Ishikawa (cell line): Measurements from ENCODE around the gene TRIOBP.

Source experiments
- CEBPB ChIP-seq: IDR thresholded peaks from 2 replicates; pipeline ENCODE4 v1.6.1; 2012
- CREB1 ChIP-seq: IDR thresholded peaks from 2 replicates; pipeline ENCODE4 v1.6.1; 2012; ENCODE audit warnings: low read depth
- EGR1 ChIP-seq: IDR thresholded peaks from 2 replicates; pipeline ENCODE4 v1.6.1; 2012
- EP300 ChIP-seq: IDR thresholded peaks from 2 replicates; pipeline ENCODE4 v1.6.1; 2012; ENCODE audit warnings: borderline replicate concordance
- FOXM1 ChIP-seq: IDR thresholded peaks from 2 replicates; pipeline ENCODE4 v1.6.1; 2012; ENCODE audit warnings: low read depth, borderline replicate concordance
- MAX ChIP-seq: IDR thresholded peaks from 2 replicates; pipeline ENCODE4 v1.6.1; 2012
- NFIC ChIP-seq: IDR thresholded peaks from 2 replicates; pipeline ENCODE4 v1.6.1; 2012
- RAD21 ChIP-seq: IDR thresholded peaks from 2 replicates; pipeline ENCODE4 v1.6.1; 2012; ENCODE audit warnings: low read depth
- REST ChIP-seq: IDR thresholded peaks from 2 replicates; pipeline ENCODE4 v1.6.1; 2012; ENCODE audit warnings: low read depth, mild to moderate bottlenecking
- TAF1 ChIP-seq: IDR thresholded peaks from 2 replicates; pipeline ENCODE4 v1.6.1; 2012; ENCODE audit warnings: low read depth, mild to moderate bottlenecking
- TCF12 ChIP-seq: IDR thresholded peaks from 2 replicates; pipeline ENCODE4 v1.6.1; 2012; ENCODE audit warnings: low read depth
- TEAD4 ChIP-seq: IDR thresholded peaks from 2 replicates; pipeline ENCODE4 v1.6.1; 2012
- USF1 ChIP-seq: IDR thresholded peaks from 2 replicates; pipeline ENCODE4 v1.6.1; 2012
- YY1 ChIP-seq: IDR thresholded peaks from 2 replicates; pipeline ENCODE4 v1.6.1; 2012; ENCODE audit warnings: low read depth
- ZBTB7A ChIP-seq: IDR thresholded peaks from 2 replicates; pipeline ENCODE4 v1.6.1; 2012; ENCODE audit warnings: low read depth

Gene TRIOBP

GRCh38 chr22:37803639-37804351 is 106.9 kb downstream of the TRIOBP start:
- no peak for TF ChIP-seq TCF12
- no peak for TF ChIP-seq USF1
- TF ChIP-seq CREB1, result no peak
- TF ChIP-seq EGR1, result no peak
- TF ChIP-seq TEAD4, result no peak
- TF ChIP-seq TAF1, result no peak
- TF ChIP-seq CEBPB, result no peak
- TF ChIP-seq YY1, result no peak
- no peak for TF ChIP-seq REST
- no peak for TF ChIP-seq NFIC
- TF ChIP-seq ZBTB7A, result no peak
- no peak for TF ChIP-seq EP300
- no peak for TF ChIP-seq FOXM1
- no peak for TF ChIP-seq MAX
- TF ChIP-seq RAD21, result no peak

- TF ChIP-seq ZBTB7A (peak; percentile 67), MAX (no peak; the same call in 1 of the 2 replicates)
These were observed 107.6 kb downstream of the TRIOBP start for GRCh38 chr22:37804352-37804880.

GRCh38 chr22:37804881-37805809 is 108.3 kb downstream of the TRIOBP start:
- TF ChIP-seq CREB1 (no peak), TCF12 (peak; percentile 68), MAX (peak; percentile 75), TAF1 (peak; percentile 85; the same call in 1 of the 2 replicates), ZBTB7A (no peak), EP300 (peak; percentile 80), NFIC (no peak), EGR1 (no peak), YY1 (peak; percentile 84), TEAD4 (peak; percentile 46), FOXM1 (no peak), CEBPB (no peak; the same call in 1 of the 2 replicates), RAD21 (no peak), REST (no peak), USF1 (peak; percentile 47; the same call in 1 of the 2 replicates)

GRCh38 chr22:37805810-37806277 is 109.0 kb downstream of the TRIOBP start:
- no peak for TF ChIP-seq FOXM1
- no peak for TF ChIP-seq YY1
- TF ChIP-seq CREB1, result no peak
- TF ChIP-seq REST, result no peak
- TF ChIP-seq RAD21, result no peak
- no peak for TF ChIP-seq MAX
- TF ChIP-seq ZBTB7A, result no peak
- TF ChIP-seq NFIC, result no peak
- TF ChIP-seq USF1, result no peak
- TF ChIP-seq EGR1, result no peak
- TF ChIP-seq TCF12, result no peak
